HepG2 (cell line): ENCODE data around the gene DNAJC11. TPM values are rescaled to one million over a fixed set of nuclear protein-coding genes. Genes with fewer than 3 reads are reported as not detected.

ENCODE experiments used
- CCDC6 ChIP-seq: sonication (generic); formaldehyde crosslinking; IDR thresholded peaks from 2 replicates; pipeline ENCODE4 v1.8.1; 2022; ENCODE audit warnings: mild to moderate bottlenecking, missing genetic modification reagents, moderate library complexity
- FOXK2 ChIP-seq: fragments of 450-650 bp; IDR thresholded peaks from 2 replicates; pipeline ENCODE4 v1.6.1; 2016
- MIER2 ChIP-seq: IDR thresholded peaks from 2 replicates; pipeline ENCODE4 v1.6.1; 2016; ENCODE audit warnings: missing biosample characterization, missing genetic modification reagents
- MXI1 ChIP-seq: IDR thresholded peaks from 3 replicates; pipeline ENCODE4 v1.6.1; 2012; ENCODE audit warnings: low read depth, low read length, inconsistent platforms, borderline replicate concordance
- PITX1 ChIP-seq: sonication (generic); formaldehyde crosslinking; IDR thresholded peaks from 2 replicates; pipeline ENCODE4 v1.5.1; 2020; ENCODE audit warnings: mild to moderate bottlenecking, missing genetic modification reagents
- SMAD1 ChIP-seq: sonication (generic); formaldehyde crosslinking; IDR thresholded peaks from 2 replicates; pipeline ENCODE4 v1.4.0; 2020; ENCODE audit warnings: missing genetic modification reagents, low read depth, mild to moderate bottlenecking, borderline replicate concordance
- SPEN ChIP-seq: sonication (generic); formaldehyde crosslinking; IDR thresholded peaks from 2 replicates; pipeline ENCODE4 v1.5.1; 2020; ENCODE audit warnings: low read depth, mild to moderate bottlenecking, missing genetic modification reagents
- SRSF9 ChIP-seq: fragments of 200-400 bp; formaldehyde crosslinking; IDR thresholded peaks from 2 replicates; pipeline ENCODE4 v1.6.1; 2018; ENCODE audit warnings: borderline replicate concordance, mild to moderate bottlenecking, low read depth, low read length; ENCODE audit not compliant: insufficient read depth, poor library complexity, severe bottlenecking
- TARDBP ChIP-seq: sonication (generic); formaldehyde crosslinking; IDR thresholded peaks from 2 replicates; pipeline ENCODE4 v1.8.0; 2022; ENCODE audit warnings: mild to moderate bottlenecking, missing genetic modification reagents
- TBX3 ChIP-seq: fragments of 450-650 bp; IDR thresholded peaks from 2 replicates; pipeline ENCODE4 v1.6.1; 2017; ENCODE audit warnings: antibody characterized with exemption, mild to moderate bottlenecking, inconsistent platforms, borderline replicate concordance
- TGIF2 ChIP-seq: IDR thresholded peaks from 2 replicates; pipeline ENCODE4 v1.6.1; 2016; ENCODE audit warnings: control low read depth, missing compliant biosample characterization
- ZKSCAN5 ChIP-seq: sonication (generic); formaldehyde crosslinking; IDR thresholded peaks from 2 replicates; pipeline ENCODE4 v1.5.1; 2020; ENCODE audit warnings: mild to moderate bottlenecking, missing genetic modification reagents
- ZNF121 ChIP-seq: sonication (generic); formaldehyde crosslinking; IDR thresholded peaks from 2 replicates; pipeline ENCODE4 v1.5.0; 2020; ENCODE audit warnings: mild to moderate bottlenecking, missing genetic modification reagents
- ZNF234 ChIP-seq: sonication (generic); formaldehyde crosslinking; conservative IDR thresholded peaks from 2 replicates; pipeline ENCODE4 v1.5.1; 2020; ENCODE audit warnings: mild to moderate bottlenecking, missing genetic modification reagents
- ZNF512B ChIP-seq: sonication (generic); formaldehyde crosslinking; IDR thresholded peaks from 2 replicates; pipeline ENCODE4 v1.5.1; 2020; ENCODE audit warnings: missing genetic modification reagents, mild to moderate bottlenecking, borderline replicate concordance
- ZNF513 ChIP-seq: sonication (generic); formaldehyde crosslinking; conservative IDR thresholded peaks from 2 replicates; pipeline ENCODE4 v1.5.0; 2020; ENCODE audit warnings: missing genetic modification reagents
- ZNF598 ChIP-seq: sonication (generic); formaldehyde crosslinking; IDR thresholded peaks from 2 replicates; pipeline ENCODE4 v1.5.1; 2020; ENCODE audit warnings: mild to moderate bottlenecking, missing genetic modification reagents, borderline replicate concordance
- ZNF609 ChIP-seq: sonication (generic); formaldehyde crosslinking; IDR thresholded peaks from 2 replicates; pipeline ENCODE4 v1.4.0; 2020; ENCODE audit warnings: mild to moderate bottlenecking, missing genetic modification reagents, borderline replicate concordance
- ZNF614 ChIP-seq: IDR thresholded peaks from 2 replicates; pipeline ENCODE4 v1.6.1; 2018; ENCODE audit warnings: missing biosample characterization, missing genetic modification reagents, inconsistent platforms, borderline replicate concordance
- ZNF816 ChIP-seq: sonication (generic); formaldehyde crosslinking; IDR thresholded peaks from 2 replicates; pipeline ENCODE4 v1.8.0; 2022; ENCODE audit warnings: missing genetic modification reagents, mild to moderate bottlenecking, borderline replicate concordance
- ZSCAN22 ChIP-seq: sonication (generic); formaldehyde crosslinking; IDR thresholded peaks from 2 replicates; pipeline ENCODE4 v1.4.0; 2020; ENCODE audit warnings: mild to moderate bottlenecking, missing genetic modification reagents
- polyA plus RNA-seq, 8 experiments: library from polyadenylated mRNA; depleted of rRNA in 3 of 8; stranded (reverse) in 7 of 8; unstranded in 1 of 8; fragments of >200 nt; fragmentation: Illumina TruSeq in 4 of 8; extraction: Trizol in 4 of 8; gene quantifications; 2 replicates each; pipeline versions ENCODE4 v1.2.1 to v1.2.3, GENCODE V29; 2011 to 2016; ENCODE audit warnings: low read depth in 4 of 8, missing spikeins in 1 of 8, mixed read lengths in 1 of 8; ENCODE audit not compliant: insufficient read depth in 1 of 8
- total RNA-seq, 5 experiments: library from RNA; depleted of rRNA; stranded (reverse); fragments of >200 nt; fragmentation: Illumina TruSeq; extraction: Trizol; gene quantifications; 2 replicates each; pipeline ENCODE4 v1.2.3, GENCODE V29; 2016; ENCODE audit warnings: low read depth in 1 of 5

The DNAJC11 gene
- total and polyA plus RNA-seq, 2 of the 13 experiments (the other 11 are each of a cell fraction or from before 2014, with no cell fraction given), result 25.1 to 47.6 TPM

GRCh38 chr1:6602669-6603237, 98.9 kb downstream of the DNAJC11 start, which contains the start of gene KLHL21 (continued):
- TF ChIP-seq ZNF614 (no peak), SMAD1 (CRISPR knock-in tag) (no peak), SPEN (no peak; the same call in 1 of the 2 replicates), TGIF2 (CRISPR knock-in tag) (no peak), ZSCAN22 (CRISPR knock-in tag) (no peak), ZNF609 (no peak), ZKSCAN5 (no peak), FOXK2 (no peak), ZNF598 (no peak), ZNF816 (CRISPR knock-in tag) (0 out of 2 replicates have a peak, but pooled peaks have one; percentile 44), TARDBP (no peak), MXI1 (peak; percentile 64; the same call in 1 of the 3 replicates), CCDC6 (CRISPR knock-in tag) (peak; percentile 62; the same call in 1 of the 2 replicates), SRSF9 (no peak), ZNF513 (CRISPR knock-in tag) (no peak), ZNF121 (CRISPR knock-in tag) (peak; percentile 10; the same call in 1 of the 2 replicates), ZNF512B (no peak), MIER2 (CRISPR knock-in tag) (no peak), TBX3 (no peak), PITX1 (CRISPR knock-in tag) (no peak), ZNF234 (no peak)
